Measurements from ENCODE around the gene GRIA1.

DNA sequence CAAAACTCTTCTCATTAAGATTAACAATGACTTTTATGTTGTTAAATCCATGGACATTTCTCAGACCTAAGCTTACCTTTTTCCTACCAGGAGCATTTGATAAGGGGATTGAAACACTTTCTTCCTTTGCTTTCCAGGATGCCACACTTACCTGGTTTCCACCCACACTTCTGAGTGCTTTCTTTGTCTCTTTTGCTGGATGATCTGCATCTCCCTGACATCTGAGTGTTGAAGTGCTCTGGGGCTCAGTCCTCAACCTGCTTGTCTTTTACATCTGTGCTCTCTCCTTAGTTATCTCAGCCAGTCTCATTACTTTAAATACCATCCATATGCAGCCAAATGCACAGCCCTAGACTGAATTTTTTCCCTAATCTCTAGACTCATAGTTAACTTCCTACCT, 22.9 kb upstream of the GRIA1 start:
- TF ChIP-seq, protein P1, sequence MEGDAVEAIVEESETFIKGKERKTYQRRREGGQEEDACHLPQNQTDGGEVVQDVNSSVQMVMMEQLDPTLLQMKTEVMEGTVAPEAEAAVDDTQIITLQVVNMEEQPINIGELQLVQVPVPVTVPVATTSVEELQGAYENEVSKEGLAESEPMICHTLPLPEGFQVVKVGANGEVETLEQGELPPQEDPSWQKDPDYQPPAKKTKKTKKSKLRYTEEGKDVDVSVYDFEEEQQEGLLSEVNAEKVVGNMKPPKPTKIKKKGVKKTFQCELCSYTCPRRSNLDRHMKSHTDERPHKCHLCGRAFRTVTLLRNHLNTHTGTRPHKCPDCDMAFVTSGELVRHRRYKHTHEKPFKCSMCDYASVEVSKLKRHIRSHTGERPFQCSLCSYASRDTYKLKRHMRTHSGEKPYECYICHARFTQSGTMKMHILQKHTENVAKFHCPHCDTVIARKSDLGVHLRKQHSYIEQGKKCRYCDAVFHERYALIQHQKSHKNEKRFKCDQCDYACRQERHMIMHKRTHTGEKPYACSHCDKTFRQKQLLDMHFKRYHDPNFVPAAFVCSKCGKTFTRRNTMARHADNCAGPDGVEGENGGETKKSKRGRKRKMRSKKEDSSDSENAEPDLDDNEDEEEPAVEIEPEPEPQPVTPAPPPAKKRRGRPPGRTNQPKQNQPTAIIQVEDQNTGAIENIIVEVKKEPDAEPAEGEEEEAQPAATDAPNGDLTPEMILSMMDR (conservative IDR thresholded peaks at IDR 0.05; ENCODE audit: low read length): no peak
- no peak for TF ChIP-seq EZH2phosphoT487 (IDR thresholded peaks at IDR 0.05; ENCODE audit: borderline replicate concordance)

Measured in Loucy (cell line).